Measurements from ENCODE around the gene NPB.
A peak's percentile ranks its signal among the peaks of the same experiment; 100 is the strongest.

The NPB gene

DNA sequence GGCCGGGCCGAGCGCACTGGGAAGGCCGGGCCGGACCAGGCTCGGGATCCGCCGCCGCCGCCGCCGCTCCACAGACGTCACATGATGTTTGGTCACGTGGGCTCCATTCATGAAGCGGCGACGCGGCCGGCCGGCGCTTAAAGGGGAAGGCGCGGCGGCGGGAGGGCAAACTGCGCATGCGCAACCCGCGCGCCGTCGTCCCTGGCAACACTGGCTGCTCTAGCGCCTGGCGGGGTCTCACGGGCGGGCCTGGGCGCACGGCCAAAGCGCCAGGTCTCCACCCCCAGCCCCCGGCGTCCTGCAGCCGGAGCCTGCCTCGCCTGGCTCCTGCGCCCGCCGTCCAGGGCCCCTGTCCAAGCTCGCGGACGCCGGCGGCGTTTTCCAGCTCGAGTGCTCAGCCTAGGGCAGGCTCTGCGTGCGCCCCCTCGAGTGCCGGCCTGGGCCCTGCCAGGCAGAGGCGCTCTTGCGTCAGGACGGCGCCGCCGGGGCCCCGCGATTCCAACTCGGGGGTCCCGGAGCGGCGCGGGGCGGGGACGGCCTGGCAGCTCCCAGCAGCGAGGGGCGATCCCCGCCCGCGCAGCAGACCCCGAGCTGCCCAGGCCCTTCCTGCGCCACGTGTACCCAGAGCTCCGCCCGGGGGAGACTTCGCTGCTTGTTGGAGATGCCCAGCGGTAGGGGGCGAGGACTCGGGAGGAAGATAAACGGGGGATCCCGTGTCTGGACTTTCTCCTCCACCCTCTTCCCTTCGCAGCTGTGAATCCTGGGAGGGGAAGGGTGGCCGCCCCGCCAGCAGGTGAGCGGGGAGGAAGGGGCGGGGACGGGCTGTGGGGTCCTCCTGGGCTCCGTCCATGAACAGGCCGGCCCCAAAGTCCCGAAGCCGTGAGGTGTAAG lies 25.9 kb downstream of the NPB start, which contains the start of gene MAFG:
MAFG (minus strand) TSS at position 83 of the 891 bp plus-strand sequence. CDS start 4,550 bp downstream, outside the sequence.
- peak; percentile 94 for DNase-seq

GRCh38 chr17:81928544-81929252 lies 26.7 kb downstream of the NPB start:
- no peak for DNase-seq

DNA sequence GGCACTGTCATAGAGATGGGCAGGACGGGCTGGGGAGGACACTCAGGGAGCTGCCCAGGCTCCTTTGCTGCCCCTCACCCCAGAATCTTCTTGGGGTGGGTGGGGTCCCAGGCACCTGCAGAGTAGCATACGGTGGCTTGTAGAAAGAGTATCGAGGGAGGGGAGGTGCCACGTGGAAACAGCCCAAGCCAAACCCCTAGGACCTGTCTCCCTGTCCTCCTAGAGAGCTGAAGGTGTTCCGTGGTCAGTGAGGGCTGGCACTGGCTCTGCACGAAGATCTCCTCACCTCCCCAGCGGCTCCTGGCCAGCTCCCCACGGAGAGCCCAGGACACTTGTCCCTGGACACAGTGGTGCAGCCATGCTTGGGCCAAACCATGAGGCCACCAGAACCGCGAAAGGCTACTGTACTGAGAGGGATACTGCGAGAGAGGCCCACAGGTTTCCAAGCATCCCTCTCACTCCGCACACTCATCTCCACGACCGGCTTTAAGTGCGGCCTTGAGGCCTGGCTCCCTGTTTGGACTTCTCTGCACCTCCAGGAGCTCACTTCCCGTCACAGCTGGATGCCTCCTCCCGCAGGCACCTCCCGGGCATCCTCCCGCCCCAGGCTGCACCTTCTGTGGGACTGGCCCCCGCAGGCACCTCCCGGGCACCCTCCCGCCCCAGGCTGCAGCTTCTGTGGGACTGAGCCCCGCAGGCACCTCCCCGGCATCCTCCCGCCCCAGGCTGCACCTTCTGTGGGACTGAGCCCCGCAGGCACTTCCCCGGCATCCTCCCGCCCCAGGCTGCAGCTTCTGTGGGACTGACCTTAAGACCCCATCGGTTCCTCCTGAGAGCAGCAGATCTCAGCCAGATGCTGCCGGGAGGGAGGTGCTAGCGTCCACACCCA lies 27.5 kb downstream of the NPB start:
- DNase-seq: no peak

DNA sequence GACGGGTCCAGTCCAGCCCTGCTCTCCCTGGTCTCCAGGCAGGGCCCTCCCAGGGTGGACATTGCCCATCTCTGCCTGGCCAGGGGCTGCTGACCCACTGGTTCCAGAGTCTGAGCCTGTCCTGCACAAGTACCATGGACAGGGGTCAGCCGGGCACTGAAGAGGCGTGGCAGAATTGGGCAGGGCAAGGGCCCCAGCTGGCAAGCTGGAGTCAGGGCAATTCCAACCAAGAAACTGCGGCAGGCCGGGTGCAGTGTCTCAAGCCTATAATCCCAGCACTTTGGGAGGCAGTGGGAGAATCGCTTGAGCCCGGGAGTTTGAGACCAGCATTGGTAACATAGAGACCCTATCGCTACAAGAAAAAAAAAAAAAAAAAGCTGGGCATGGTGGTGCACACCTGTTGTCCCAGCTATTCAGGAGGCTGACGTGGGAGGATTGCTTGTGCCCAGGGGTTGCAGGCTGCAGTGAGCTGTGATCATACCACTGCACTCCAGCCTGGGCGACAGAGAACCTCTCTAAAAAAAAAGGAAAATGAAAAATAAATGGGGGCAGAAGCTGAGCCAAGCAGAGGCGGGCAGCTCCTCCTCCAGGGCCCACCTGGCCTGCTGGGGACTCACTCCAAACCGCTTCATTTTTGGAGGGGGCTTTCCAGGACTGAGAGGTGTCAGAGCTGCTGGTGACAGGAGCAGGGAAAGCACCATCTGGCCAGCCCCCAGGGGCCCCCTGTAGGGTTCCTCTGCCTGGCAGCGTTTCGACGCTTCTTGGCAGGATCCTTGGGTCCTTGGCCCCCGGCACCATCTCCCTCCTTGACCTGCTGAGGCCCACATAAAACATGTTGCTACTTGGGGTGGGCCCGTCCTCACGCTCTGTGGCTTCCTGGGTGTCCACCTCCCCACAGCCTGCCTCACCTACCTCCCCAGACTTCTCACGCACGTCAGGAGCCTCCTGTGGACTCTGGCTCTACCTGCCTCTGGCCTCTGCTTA lies 28.4 kb downstream of the NPB start:
- peak; percentile 69 for DNase-seq

DNA sequence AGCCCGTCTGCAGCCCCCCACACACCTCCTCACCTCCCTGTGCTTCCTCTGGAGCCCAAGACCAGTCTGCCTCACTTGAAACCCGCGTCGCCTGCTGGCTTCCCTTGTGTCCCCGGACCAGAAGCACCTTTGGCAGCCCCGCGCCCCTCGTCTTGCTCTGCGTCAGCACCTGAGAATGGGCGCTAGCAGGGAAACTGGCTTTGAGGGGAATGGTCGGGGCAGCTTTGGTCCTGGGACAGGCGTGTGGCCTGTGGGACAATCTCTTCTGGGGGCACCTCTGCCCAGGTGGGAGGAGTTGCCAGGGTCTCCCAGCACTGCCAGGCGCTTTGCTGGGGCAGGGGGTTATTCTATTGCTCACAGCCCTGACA lies 29.1 kb downstream of the NPB start:
- peak; percentile 57 for DNase-seq

- peak; percentile 86 for DNase-seq
Measured at GRCh38 chr17:81931557-81932332, 29.7 kb downstream of the NPB start.

DNA sequence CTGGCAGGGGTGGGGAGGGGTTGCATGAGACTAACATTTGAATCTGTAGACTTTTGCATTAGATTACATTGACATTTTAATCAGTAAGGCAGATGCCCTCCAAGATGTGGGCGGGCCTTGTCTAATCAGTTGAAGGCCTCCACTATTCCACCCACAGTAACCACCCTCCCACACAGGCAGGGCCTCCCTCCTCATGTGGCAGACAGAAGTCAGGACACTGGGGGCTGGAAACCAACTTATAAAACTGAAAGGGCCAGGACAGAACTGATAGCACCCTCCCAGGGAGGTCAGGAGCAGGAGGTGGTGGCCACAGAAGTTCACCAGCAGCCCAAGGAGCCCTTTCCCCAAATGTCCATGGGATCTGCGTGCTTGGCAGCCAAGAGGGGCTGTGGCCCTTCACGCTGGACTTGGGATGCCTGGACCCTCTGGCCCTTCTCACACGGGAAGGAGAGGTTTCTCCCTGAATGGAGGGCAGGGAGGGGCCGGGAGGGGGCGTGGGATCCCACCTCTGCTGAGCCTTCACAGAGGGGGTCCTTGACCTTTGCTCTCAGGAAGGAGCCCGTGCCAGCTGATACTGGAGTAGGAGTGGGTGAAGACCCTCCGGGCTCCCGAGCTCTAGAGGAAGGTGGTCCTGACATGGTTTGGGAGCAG lies 30.4 kb downstream of the NPB start:
- DNase-seq: no peak

DNA sequence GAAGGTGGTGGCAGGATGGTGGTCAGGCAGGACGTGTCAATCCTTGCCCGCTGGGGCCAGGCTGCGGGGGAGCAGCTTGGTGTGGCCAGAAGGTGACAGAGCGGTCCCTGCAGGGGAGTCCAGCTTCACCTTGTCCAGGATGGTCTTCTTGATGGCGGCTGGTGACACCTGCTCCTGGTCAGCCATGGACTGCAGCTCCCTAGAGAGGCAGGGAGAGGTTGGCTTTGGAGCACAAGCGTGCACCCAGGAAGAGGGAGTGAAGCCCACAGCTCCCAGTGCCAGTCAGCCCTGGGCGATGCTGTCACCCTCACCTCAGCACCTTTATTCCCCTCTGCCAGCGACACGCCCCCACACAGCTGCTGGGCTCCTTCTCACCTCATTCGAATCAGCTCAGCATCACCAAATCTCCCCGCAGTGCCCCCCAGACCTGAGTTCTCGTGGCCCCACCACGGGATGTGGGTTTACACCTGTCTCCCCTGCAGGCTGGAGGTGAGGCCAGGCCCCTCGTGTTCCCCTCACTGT lies 31.2 kb downstream of the NPB start:
- DNase-seq: no peak

GRCh38 chr17:81934098-81934757 lies 32.2 kb downstream of the NPB start:
- no peak for DNase-seq

DNA sequence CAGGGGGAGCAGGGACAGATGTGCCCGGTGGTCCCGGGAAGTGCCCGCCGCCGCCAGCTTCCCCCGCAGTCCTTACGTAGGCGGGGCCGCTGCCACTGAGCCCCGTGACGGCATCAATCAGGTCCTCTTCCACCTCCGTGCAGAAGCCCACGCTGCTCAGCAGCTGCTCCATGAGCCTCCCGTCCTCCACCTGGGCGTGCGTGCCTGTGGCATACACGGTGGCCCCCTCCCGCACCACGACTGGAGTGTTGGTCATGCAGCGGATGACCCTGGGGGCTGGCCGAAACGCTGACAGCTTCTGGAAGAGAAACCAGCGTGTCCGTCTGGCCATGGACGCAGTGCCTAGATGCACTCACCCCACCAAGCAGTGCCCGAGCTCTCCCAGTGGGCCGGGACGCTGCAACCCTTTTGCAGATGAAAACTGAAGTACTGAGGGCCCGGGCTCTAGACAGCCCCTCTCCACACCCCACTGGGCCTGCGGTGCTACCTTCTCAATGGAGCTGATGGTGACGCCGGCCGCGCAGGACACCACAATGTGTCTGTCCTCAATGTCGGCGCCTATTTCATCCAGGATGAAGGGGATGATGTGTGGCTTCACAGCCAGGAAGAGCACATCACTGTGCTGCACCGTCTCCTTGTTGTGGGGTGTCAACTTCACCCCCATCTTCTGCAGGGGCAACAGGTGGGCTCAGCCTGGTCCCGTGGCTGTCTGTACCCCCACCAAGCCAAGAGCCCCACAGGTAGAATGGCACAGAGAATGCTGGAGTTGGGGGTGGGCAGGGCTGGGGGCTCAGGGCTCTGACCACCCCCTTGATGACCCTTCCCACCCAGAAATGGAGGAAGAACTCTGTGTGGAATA lies 33.0 kb downstream of the NPB start:
- DNase-seq: no peak

GRCh38 chr17:81935709-81936084 lies 33.7 kb downstream of the NPB start:
- DNase-seq: no peak

DNA sequence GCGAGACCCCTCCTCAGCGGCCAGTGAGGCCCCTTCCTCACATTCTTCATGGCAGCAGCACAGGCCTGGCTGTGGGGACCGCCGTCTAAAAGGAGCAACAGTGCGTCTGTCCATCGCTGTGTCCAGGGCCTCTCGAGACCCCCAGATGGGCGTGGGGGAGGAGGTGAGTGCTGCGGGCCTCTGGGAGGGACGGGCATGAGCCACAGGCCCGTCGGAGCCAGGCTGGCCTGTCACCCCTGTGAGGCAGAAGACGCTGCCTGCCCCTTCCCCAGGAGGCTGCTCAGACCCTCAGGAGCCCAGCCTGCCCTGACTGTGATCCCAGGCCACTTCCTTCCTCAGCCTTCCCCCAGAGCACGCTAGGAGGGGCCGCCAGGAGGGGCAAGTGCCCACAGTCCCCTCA lies 37.2 kb downstream of the NPB start:
- no peak for DNase-seq

- no peak for DNase-seq
Measured at GRCh38 chr17:81939881-81940385, 37.9 kb downstream of the NPB start.

GRCh38 chr17:81940538-81941483 lies 38.8 kb downstream of the NPB start:
- no peak for DNase-seq

DNA sequence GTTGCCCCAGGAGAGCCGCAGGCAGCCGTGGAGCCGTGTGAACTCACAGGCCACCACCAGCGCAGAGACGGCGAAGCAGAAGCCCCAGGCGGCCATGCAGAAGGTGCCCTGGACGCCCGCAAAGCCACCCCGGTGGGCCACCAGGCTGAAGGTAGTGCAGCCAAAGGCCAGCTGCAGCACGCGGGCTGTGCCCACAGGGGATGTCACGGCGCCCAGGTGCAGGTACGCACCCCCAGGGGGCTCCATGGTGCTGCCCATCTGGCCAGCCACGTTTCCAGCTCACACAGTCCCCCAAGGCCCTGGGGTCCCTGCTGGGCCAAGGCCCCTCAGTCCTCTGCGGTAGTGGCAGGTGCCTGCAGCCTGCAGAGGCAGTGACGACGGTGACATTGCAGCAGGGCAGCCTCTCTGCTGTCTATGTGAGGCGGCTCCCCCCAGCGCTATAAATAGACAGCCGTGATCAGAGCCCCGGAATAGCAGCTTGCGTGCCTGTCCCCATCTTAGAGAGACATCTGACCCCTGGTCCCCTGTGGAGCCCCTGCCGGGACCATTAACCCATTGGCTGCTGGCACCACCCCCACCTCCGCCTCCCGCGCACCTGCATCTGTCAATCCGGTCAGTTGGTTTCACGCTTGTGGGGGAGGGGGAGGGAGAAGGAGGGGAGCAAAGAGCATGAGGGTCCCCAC lies 39.6 kb downstream of the NPB start:
- DNase-seq: peak; percentile 67

DNA sequence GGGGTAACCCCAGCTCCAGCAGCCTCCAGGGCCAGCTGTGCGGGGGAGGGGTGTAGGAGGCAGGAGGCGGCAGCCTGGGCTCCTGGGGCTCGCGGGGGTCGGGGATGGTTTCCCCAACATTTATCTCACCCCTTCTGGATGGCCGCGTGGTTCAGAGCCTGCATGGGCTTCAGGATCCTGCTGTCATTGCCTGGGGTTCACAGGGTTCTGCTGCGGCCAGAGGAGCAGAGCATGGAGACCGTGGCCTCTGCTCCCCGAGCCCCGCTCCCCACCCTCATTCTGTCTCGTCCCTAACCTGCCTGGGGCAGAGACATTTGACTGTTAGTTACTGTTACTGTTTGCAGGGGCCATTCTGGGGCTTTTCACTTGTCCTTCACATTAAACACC lies 40.1 kb downstream of the NPB start:
- no peak for DNase-seq

- DNase-seq: no peak
Measured at GRCh38 chr17:81944858-81945257, 42.8 kb downstream of the NPB start.
